Amygdala (tissue), 56 donors: ENCODE measurements around the gene COLEC12.

Source experiments
- DNase-seq, 56 donors: peaks; one replicate each; lab custom pipeline; 2025; lab: John Stamatoyannopoulos, UW

Gene COLEC12

GRCh38 chr18:364256-364826, 136.2 kb downstream of the COLEC12 start:
- DNase-seq, result no peak

DNA sequence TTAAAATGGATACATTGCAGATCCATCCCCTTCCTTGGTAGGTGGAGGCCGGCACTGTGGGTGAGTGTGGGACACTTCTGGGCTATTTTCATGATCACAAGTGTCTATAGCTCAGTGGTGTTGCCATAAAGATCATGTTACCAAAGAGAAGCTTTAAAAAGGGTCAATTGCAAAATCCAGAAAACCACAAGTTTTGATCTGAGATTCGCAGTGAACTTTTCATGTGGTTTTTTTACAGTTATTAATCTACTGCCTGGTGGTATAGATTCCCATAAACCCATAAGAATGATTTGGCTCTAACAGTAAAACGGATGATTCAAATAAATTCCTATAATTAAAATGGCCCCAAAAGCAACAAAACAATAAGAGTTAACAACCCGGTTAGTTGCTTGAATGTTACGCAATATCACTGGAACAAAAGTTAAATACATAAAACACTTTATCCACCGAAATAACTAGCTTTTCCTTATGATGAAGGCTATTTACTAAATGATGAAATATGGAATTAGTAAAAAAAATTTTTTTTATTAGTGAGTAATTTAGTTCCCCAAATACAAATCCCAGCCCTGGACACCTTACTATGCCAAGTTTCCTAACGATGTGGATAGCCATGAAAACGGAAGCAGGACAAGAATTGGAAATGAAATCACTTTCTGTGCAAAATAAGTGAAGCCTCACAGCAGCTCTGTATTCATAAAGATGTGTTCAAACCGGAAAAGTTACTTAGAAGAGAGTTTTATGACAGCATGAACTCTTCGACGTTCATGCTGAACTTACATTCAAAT, 137.0 kb downstream of the COLEC12 start:
- no peak for DNase-seq

DNA sequence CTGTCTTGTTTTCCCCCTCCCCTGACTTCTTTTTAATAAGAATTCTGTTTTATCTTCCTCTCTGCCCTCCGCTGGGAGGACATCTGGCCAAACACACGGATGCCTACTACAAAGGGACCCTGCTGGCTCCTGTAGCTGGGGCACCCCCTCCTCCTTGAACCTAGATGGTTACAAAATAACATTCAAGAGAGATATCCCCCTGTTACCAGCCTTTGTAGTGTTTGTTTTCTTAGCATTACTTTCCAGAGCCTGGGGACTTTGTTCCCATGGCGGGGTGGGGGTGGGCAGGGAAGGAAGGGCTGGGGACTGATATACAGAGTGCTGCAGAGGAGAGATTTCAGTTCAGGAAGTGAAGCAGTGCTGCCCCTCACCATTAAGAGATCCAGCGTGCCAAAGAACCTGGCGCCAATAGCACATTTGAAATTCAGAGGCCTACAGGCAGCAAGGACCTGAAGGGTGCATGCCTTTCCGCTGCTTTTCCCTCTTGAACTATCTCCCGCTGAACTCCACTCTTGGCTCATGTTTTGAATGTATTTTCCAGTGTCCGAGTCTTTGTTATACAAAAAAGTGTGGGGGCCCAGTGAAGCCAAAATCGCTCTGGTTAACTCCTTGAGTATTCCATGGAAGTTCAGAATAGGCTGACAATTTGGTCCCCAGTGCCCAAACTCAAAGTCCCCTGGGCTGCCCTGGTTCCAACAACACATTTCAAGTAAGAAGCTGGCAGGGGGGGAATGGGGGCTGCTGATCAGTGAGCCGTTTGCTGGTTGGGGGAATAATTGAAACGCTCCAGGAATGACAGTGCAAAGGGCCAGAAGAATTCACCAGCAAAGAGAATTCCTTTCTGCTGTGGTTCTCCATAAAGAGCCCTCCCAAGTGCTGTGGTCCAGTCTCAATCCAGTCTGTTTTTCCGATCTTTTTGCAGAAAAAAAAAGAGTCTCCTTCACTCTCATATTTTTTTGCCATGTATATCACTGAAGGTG, 137.9 kb downstream of the COLEC12 start:
- DNase-seq, result no peak

DNA sequence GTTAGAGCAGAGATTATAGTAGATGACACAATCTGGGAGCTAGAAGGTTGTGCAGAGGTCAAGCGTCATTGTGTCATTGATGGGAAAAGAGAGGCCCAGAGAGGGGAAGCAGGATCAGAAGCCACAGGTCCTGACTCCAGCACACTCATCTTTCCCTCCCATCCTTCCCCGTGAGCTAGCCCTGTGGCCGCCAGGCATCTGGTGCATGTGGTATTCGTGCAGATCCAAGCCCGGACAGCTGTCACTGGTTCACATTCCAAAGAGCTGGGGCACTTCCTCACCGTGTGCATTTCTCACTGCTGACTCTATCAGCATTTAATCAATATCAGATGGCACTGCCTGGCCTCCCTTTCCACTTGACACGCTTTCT, 138.6 kb downstream of the COLEC12 start:
- no peak for DNase-seq

- no peak for DNase-seq
Measured at GRCh38 chr18:361100-361732, 139.3 kb downstream of the COLEC12 start.

DNA sequence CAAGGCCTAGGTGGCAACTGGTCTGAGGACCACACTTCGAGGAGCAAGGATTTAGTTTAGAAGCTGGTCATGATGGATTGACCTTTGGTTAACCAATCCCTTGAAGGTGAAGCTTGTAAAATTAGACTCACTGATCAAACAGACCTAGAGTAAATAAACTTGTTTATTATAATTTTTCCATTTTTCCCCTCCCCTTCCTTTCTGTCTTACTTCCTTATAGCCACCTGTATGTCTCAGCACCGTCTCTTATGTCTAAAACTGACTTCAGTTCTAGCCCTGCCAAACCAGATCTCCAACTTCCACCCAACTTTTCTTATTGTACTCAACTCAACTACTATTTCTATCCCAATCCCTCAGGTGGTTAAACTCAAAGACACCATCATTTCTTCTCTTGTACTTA, 139.8 kb downstream of the COLEC12 start:
- no peak for DNase-seq

- no peak for DNase-seq
Measured at GRCh38 chr18:356778-357177, 143.7 kb downstream of the COLEC12 start.

DNA sequence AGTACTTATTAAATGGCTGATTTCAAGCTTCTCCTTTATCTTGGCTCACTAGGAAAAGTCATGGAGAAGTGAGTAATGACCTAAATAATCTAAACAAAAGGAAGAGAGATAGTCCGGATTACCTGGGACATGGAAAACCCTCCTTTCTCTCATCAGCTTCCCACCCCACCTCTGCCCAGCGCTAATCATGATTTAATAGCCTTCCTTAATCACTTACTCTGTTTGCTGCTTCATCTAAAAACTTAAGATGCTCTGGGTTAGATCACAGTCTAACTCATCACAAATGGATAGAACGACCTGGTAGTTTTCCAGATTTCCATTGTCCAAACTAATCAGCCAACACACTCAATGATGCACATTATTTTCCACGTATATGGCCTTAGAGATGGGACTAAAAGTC, 144.8 kb downstream of the COLEC12 start:
- DNase-seq, result no peak

DNA sequence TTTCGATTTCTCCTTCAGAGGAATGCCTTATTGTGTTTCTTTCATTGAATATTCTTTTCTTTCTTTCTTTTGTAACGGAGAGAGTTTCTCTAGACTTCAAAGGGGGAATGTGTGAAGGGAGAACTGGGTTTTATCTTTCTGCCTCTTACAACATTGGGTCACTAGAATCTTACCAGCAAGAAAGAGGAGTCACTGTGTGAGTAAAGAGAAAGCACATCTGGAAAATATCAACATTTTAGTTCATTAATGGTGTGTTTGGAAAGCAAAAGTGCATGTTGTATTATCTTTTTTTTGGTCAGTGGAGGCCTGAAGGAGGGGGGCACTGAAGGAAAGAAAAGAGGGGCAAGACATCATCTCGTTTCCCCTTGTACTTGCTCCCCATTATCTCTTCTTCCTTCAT, 146.0 kb downstream of the COLEC12 start:
- no peak for DNase-seq

GRCh38 chr18:354003-354402, 146.5 kb downstream of the COLEC12 start:
- DNase-seq, result no peak

DNA sequence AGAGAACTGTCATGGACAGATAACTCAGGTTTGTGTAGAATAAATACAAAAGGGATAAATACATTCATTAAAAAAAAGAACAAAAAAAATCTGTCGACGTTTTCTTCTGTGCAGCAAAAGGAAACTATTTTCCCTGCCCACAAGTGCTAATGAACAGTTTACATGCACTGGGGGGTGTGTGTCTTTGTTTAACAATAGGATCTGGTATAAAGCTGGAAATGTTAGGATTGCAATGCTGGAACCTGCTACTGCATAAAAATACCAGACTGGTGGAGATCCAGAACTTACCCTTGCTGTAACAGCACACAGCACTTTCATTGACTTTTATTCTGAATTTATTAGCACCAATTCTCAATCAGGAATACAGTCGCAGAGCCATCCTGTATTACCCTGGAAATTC, 148.1 kb downstream of the COLEC12 start:
- no peak for DNase-seq

DNA sequence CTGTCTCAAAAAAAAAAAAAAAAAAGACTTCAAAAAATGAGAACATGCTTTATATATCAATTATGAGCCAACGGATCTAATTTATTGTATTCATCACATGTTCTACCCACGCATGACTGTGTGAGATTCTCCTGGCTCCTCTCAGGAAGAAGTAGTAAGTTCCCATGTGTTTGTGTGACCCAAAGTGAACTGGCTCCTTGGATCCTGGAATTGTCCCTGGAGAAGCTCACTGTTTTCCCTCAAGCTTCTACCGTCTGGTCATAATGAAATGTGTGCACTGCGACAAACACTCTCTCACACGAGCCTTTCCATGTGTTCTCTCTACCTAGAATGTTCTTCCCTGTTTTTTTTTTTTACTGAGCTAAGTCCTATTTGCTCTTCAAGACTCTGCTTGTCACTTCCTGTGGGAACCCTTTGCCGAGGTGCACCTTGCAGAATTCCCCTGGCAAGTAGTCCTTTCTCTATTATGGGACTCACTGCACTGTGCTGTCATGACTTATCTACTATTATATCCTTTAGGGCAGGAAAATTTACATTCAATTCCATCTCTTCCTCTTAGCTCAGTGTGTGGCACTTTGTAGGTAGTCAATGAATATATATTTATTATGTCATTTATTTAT, 149.4 kb downstream of the COLEC12 start:
- no peak for DNase-seq

DNA sequence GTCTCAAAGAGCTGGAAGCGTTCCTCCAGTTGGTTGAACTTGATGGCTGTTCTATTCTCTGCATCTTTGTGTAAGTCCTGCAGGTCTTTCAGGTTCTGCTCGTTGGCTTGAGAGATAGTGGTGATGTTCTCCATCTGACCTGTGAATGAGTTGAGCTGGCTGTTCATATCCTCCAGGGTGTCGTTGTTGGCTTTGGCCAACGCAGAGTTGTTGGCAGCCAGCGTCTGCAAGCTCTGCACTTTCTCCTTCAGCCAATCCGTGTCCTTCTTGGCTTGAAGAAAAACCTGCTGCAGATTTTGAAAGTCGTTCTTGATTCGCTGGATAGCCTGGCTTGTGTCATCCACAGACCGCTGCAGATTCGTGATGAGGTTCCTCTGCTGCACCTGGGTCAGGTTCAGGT, 153.9 kb downstream of the COLEC12 start:
- DNase-seq, result no peak

- DNase-seq, result no peak
Measured at GRCh38 chr18:341102-341501, 159.4 kb downstream of the COLEC12 start.

- DNase-seq, result no peak
Measured at GRCh38 chr18:340044-340443, 160.5 kb downstream of the COLEC12 start.

GRCh38 chr18:339200-339599, 161.3 kb downstream of the COLEC12 start:
- DNase-seq, result no peak

DNA sequence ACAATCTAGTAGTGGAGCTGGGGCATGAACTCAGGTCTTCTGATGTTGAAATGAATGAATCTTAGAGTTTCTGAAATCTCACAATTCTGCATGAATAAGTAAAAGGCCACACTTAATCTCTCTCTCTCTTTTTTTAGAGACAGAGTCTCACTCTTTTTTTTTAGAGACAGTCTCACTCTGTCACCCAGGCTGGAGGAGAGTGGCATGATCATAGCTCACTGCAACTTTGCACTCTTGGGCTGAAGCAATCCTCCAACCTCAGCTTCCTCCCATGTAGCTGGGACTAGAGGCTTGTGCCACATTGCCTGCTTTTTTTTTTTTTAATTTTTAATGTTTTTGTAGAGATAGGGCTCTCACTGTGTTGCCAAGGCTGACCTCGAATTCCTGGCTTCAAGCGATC, 163.8 kb downstream of the COLEC12 start:
- no peak for DNase-seq

DNA sequence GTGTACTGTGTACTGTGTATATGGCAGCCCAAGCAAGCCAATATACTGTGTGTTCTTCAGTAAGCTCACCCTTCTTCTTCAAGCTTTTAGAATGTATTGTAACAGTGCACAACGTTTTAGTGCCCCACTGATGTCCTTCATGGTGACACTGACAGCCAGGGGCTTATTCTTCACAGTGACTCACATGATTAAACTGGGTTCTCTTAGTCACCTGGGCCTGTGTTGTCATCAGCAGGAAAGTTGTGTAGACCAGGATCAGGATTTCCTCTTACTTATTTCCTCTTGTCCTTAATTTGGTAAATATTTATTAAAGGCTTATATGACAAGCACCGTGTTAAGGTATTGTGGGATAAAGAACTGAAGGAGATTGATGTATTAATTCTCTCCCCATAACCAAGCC, 164.8 kb downstream of the COLEC12 start:
- no peak for DNase-seq

GRCh38 chr18:334575-335132, 165.8 kb downstream of the COLEC12 start:
- no peak for DNase-seq
